ENCODE results near the gene CNN2.

CNN2 gene

GRCh38 chr19:1053176-1054101 lies 27.0 kb downstream of the CNN2 start:
- DNase-seq = no peak

DNA sequence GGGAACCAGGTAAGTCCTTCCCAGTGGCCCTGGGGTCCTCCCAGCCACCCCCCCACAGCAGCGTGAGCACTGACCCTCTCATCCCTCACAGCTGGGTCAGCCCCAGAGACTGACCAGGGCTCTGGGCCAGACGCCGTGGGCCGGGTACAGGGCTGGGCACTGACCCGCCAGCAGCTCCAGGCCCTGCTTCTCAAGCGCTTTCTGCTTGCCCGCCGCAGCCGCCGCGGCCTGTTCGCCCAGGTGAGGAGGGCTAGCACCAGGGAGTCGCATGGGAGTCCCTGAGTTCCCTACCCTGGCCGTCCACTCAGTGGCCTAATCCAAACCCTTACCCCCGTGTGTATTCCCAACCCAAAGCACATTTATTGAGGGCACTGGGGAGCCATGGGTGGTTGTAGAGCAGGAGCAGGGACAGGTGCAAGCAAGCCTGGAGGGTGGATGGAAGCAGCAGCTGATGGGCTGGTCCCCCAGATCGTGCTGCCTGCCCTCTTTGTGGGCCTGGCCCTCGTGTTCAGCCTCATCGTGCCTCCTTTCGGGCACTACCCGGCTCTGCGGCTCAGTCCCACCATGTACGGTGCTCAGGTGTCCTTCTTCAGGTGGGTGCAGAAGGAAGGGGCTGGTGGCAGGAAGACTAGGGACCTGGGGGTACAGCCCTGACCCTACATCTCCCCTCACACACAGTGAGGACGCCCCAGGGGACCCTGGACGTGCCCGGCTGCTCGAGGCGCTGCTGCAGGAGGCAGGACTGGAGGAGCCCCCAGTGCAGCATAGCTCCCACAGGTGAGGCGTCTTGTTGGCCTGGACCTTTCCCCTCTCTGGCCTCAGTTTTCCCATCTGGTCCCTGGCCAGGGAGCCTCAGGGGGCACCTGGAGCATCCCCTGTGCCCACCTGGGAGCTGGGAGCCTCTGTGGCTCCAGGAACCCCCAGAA lies 28.0 kb downstream of the CNN2 start:
- no peak for DNase-seq

DNA sequence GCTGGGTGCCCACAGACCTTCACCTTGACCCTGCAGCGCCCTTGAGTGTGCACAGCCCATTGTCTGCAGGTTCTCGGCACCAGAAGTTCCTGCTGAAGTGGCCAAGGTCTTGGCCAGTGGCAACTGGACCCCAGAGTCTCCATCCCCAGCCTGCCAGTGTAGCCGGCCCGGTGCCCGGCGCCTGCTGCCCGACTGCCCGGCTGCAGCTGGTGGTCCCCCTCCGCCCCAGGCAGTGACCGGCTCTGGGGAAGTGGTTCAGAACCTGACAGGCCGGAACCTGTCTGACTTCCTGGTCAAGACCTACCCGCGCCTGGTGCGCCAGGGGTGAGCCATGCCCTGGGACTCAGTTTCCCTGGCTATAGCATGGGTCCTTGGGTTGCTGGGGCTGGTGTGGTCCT lies 28.6 kb downstream of the CNN2 start:
- DNase-seq = no peak

- no peak for DNase-seq
These were observed 29.6 kb downstream of the CNN2 start for GRCh38 chr19:1055886-1056620.

DNA sequence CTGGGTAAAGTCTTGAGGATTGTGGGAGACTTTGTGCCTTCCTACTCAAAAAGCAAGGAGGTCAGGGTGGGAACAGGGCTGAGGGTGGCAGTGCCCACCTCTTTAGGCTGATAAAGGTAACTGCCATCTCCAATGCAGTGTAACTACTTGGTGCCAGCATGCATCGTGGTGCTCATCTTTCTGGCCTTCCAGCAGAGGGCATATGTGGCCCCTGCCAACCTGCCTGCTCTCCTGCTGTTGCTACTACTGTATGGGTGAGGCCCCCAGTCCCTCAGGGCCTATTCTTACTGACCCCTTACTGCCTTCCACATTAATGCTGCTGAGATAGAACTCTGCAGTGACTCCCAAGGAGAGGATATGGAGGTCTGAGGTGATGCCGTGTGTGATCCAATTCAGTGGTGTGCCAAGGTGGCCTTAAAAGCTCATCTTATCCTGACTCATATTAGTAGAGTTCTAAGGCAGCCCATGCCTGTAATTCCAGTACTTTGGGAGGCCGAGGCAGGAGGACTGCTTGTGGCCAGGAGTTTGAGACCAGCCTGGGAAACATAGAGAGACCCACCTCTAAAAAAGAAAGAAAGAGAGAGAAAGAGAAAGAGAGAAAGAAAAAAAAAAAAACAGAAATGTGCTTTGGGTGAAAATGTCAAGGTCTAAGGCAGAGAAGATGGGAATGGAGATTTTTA lies 30.9 kb downstream of the CNN2 start:
- peak; percentile 49 for DNase-seq

DNA sequence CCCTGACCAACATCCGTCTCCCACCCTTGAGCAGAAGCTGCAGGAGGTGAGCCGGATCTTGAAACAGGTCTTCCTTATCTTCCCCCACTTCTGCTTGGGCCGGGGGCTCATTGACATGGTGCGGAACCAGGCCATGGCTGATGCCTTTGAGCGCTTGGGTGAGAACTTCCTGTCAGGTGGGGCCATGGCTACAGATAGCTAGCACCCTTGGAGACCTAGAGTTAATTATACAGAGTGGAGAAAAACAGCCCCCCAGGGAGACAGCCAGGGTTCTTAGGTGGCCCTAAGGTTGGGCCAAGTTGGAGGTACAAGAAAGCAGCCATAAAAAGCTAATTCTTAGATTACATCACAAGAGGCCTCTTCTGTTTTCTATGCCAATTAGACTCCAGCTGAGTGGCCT lies 31.7 kb downstream of the CNN2 start:
- no peak for DNase-seq

- no peak for DNase-seq
These were observed 34.3 kb downstream of the CNN2 start for GRCh38 chr19:1060689-1061088.

- DNase-seq = no peak
These were observed 35.6 kb downstream of the CNN2 start for GRCh38 chr19:1061987-1062386.

DNA sequence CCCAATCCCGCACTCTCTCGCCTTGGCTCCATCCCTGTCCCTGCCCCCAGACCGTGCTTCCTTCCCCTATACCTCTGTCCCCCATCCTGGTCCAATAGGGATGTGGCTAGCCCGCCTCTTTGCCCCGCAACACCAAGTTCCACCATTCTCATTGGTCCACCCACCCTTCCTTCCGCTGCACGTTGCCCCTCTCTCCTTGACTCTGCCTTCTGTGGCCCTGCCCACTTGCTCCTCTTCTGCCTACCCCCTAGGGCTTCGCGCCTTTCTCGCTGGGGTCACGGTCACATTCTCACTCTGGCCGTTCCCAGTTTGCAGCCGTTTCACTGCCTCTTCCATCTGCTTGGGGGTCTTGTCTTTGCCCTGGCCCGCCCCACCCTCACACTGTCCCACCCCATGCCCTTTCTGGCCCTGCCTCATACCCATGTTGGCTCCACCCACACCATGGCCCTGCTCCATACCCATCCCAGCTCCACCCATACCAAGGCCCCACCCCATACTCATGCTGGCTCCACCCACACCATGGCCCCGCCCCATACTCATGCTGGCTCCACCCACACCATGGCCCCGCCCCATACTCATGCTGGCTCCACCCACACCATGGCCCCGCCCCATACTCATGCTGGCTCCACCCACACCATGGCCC lies 36.1 kb downstream of the CNN2 start:
- no peak for DNase-seq

- no peak for DNase-seq
These were observed 36.9 kb downstream of the CNN2 start for GRCh38 chr19:1063030-1063908.

DNA sequence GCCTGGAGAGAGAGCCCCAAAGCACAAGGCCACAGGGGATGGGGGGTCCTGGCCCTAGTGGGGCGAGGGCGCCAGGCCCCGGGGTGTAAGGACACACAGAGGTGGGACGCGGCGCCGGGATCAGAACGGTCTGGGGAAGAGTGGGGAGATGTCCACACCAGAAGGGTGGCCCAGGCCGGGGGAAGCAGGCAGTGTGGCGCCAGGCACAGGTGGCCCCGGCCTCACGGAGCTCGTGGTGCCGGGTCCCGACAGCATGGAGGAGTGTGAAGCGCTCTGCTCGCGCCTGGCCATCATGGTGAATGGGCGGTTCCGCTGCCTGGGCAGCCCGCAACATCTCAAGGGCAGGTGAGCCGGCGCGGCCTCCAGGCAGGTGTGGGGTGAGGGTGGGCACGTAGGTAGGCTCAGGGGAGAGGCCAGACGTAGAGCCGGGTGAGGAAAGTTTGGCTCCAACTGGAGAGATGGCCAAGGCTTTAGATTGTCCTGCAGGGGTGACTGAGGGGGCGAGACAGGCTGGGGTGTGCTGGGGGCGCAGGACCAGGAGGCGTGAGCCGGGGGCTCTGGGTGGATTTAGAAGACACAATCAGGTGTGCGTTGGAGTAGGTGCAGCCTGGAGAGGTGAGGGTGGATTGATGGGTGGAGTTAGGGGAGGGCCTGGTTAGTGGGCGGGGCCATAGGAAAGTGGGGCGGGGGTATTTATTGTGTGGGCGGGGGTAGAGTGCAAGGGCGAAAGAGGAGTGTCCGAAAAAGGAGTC lies 37.7 kb downstream of the CNN2 start:
- no peak for DNase-seq

DNA sequence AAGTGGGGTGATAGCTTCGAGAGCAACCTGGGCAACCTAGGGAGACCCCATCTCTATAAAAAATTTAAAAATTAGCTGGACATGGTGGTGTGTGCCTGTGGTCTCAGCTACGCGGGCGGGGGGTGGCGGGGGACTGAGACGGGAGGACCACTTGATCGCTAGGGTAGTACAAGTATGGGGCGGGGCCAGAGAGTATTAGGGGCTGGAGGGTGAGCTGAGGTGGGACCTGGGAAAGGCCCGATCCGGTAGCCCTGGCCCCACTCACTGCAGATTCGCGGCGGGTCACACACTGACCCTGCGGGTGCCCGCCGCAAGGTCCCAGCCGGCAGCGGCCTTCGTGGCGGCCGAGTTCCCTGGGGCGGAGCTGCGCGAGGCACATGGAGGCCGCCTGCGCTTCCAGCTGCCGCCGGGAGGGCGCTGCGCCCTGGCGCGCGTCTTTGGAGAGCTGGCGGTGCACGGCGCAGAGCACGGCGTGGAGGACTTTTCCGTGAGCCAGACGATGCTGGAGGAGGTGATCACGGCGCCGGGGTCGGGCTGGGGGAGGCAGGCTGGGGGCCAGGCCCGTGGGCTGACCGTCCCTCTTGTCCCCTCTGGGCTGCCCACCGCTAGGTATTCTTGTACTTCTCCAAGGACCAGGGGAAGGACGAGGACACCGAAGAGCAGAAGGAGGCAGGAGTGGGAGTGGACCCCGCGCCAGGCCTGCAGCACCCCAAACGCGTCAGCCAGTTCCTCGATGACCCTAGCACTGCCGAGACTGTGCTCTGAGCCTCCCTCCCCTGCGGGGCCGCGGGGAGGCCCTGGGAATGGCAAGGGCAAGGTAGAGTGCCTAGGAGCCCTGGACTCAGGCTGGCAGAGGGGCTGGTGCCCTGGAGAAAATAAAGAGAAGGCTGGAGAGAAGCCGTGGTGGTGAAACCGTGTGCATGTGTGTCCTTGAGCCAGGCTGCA lies 38.5 kb downstream of the CNN2 start:
- DNase-seq = peak; percentile 19

- no peak for DNase-seq
These were observed 39.2 kb downstream of the CNN2 start for GRCh38 chr19:1065606-1066109.

DNA sequence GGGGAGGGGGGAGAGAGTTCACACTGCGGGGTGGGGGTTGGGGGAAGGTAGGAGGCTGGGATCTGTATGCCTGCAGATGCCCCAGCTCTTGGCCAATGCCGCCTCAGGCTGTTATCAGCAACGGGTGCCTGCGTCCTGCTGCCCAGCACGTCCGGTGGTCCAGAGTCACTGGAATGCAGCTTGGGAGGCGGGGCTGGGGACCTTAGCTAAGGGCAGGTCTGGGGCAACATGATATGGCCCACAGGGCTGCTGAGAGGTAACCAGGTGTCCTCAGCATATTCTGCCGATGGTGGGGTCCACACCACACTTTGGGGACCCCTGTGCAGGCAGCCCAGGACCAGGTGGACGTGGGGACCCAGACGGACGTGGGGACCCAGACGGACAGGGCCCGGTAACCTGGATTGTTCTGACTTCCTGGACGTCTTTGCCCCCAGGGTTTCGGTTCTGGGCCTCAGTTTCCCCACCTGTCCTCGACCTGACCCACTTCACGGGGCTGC lies 39.9 kb downstream of the CNN2 start:
- DNase-seq = no peak

- DNase-seq = peak; percentile 47
These were observed 40.4 kb downstream of the CNN2 start, which contains the start of gene ARHGAP45 for GRCh38 chr19:1066748-1067340. Gene ARHGAP45 (plus strand): TSS chr19:1067167. CDS start chr19:1067406, 239 bp downstream.

DNA sequence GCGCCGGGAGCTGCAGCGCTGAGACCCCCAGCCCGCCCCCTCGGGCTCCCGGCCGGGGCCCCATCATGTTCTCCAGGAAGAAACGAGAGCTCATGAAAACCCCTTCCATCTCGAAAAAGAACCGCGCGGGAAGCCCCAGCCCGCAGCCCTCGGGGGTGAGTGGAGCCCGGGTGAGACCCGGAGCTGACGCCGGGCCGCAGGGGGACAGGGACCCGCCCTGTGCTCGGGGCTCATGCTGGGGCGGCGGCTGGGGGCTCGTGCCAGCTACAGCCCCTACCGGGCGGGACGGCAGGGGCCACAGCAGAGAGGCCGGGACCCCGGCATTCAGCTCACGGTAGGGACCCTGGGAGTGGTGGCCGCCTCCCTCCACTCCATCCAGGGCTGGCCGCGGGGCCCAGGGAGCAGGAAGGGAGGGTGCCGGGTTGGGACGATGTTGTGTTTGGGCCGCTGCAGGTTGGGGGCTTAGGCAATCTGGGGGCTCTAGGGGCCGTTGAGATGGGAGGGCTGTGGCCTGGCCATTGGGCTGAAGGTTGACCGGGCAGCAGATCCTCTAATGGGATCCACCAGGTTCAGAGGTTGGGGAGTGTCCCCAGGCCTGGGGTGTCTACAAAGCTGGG lies 41.0 kb downstream of the CNN2 start:
- peak; percentile 47 for DNase-seq

Data from KG1 (cell line).